A549 (cell line): ENCODE data around the gene SLC27A2. TPM values are rescaled to one million over a fixed set of nuclear protein-coding genes. Genes with fewer than 3 reads are reported as not detected.
A peak's percentile ranks its signal among the peaks of the same experiment; 100 is the strongest.

Source experiments
- ATAC-seq, 2 experiments: fragments of 200-7000 bp in 1 of 2; fragments of >200 bp in 1 of 2; cut with Nextera tagmentation in 1 of 2; cut with Tn5 transposase in 1 of 2; 3 replicates each; pipeline versions ENCODE4 v1.8.0 to v1.9.1; 2018 to 2020; ENCODE audit warnings: mild to moderate bottlenecking in 1 of 2, moderate library complexity in 1 of 2
- CTCF ChIA-PET: fragments of 300-600 bp; sonication (Branson Sonifier 250); formaldehyde crosslinking; extraction: SDS; loops from one replicate; lab custom pipeline; 2021; ENCODE audit warnings: antibody characterized with exemption, inconsistent platforms; lab: Yijun Ruan, JAX
- POLR2A ChIA-PET: fragments of 350-600 bp; formaldehyde crosslinking; extraction: SDS; loops from one replicate; lab custom pipeline; 2021; ENCODE audit warnings: antibody characterized with exemption, inconsistent platforms; lab: Yijun Ruan, JAX
- DNase-seq, 2 experiments: peaks; one replicate each; pipeline versions ENCODE4 v3.0.0 to v3.0.0-alpha.2; 2011 to 2016; ENCODE audit warnings: low read depth in 1 of 2, low spot score in 1 of 2
- FAIRE-seq: peaks from 2 replicates; lab custom pipeline; 2011; peaks lifted over from hg19 to GRCh38; lab: Jason Lieb, UNC
- H3K27ac ChIP-seq, 2 experiments: fragments of >200 bp; sonication (Bioruptor Twin); formaldehyde crosslinking; 3 replicates each; pipeline ENCODE4 v1.5.1; 2016 to 2017
- H3K4me1 ChIP-seq: fragments of >200 bp; sonication (Bioruptor Twin); formaldehyde crosslinking; 3 replicates; pipeline ENCODE4 v1.6.1; 2016
- H3K4me2 ChIP-seq: fragments of >200 bp; sonication (Bioruptor Twin); formaldehyde crosslinking; 3 replicates; pipeline ENCODE4 v1.6.1; 2016
- H3K4me3 ChIP-seq: fragments of >200 bp; sonication (Bioruptor Twin); formaldehyde crosslinking; 3 replicates; pipeline ENCODE4 v1.5.1; 2016
- H3K9me3 ChIP-seq: fragments of >200 bp; sonication (Bioruptor Twin); formaldehyde crosslinking; 3 replicates; pipeline ENCODE4 v1.6.1; 2016
- BHLHE40 ChIP-seq: IDR thresholded peaks from 2 replicates; pipeline ENCODE4 v1.6.1; 2012; ENCODE audit warnings: low read depth, low read length, inconsistent platforms
- CBX8 ChIP-seq: fragments of 200-600 bp; sonication (generic); IDR thresholded peaks from 2 replicates; pipeline ENCODE4 v1.6.1; 2016
- CHD4 ChIP-seq: fragments of 200-600 bp; sonication (generic); IDR thresholded peaks from 2 replicates; pipeline ENCODE4 v1.6.1; 2016; ENCODE audit warnings: antibody characterized with exemption, mild to moderate bottlenecking, borderline replicate concordance
- KDM1A ChIP-seq: fragments of 200-600 bp; sonication (generic); IDR thresholded peaks from 2 replicates; pipeline ENCODE4 v1.6.1; 2016; ENCODE audit warnings: low read depth, mild to moderate bottlenecking
- MAFK ChIP-seq: fragments of 450-650 bp; IDR thresholded peaks from 2 replicates; pipeline ENCODE4 v1.6.1; 2014; ENCODE audit not compliant: partially characterized antibody
- MAZ ChIP-seq: fragments of 150-350 bp; IDR thresholded peaks from 2 replicates; pipeline ENCODE4 v1.6.1; 2014; ENCODE audit warnings: antibody characterized with exemption, low read depth, low read length, borderline replicate concordance
- NPAS2 ChIP-seq: fragments of 250-450 bp; sonication (Bioruptor Pico); IDR thresholded peaks from 2 replicates; pipeline ENCODE4 v1.8.0; 2022; ENCODE audit warnings: mild to moderate bottlenecking, moderate library complexity, borderline replicate concordance
- NR3C1 ChIP-seq: fragments of >200 bp; sonication (Bioruptor Twin); formaldehyde crosslinking; IDR thresholded peaks from 3 replicates; pipeline ENCODE4 v1.6.1; 2017
- POLR2A ChIP-seq: IDR thresholded peaks from 2 replicates; pipeline ENCODE4 v1.6.1; 2012; ENCODE audit warnings: mild to moderate bottlenecking, low read length
- RAD21 ChIP-seq, 2 experiments: fragments of >200 bp in 1 of 2; sonication (Bioruptor Twin) in 1 of 2; formaldehyde crosslinking in 1 of 2; IDR thresholded peaks in 1 of 2; conservative IDR thresholded peaks in 1 of 2; 2 replicates in 1 of 2; 3 replicates in 1 of 2; pipeline ENCODE4 v1.6.1; 2012 to 2018; ENCODE audit warnings: inconsistent platforms in 1 of 2
- RARB ChIP-seq: fragments of 250-450 bp; sonication (Bioruptor Pico); IDR thresholded peaks from 2 replicates; pipeline ENCODE4 v1.8.0; 2021; ENCODE audit warnings: mild to moderate bottlenecking, moderate library complexity
- SMC3 ChIP-seq: fragments of >200 bp; sonication (Bioruptor Twin); formaldehyde crosslinking; IDR thresholded peaks from 3 replicates; pipeline ENCODE4 v1.6.1; 2018; ENCODE audit warnings: inconsistent platforms
- TP53 ChIP-seq: fragments of 250-450 bp; sonication (Bioruptor Pico); IDR thresholded peaks from 2 replicates; pipeline ENCODE4 v1.5.0; 2021; ENCODE audit warnings: mild to moderate bottlenecking, moderate library complexity
- ZSCAN20 ChIP-seq: fragments of 250-450 bp; sonication (Bioruptor Pico); IDR thresholded peaks from 2 replicates; pipeline ENCODE4 v1.8.0; 2022; ENCODE audit warnings: mild to moderate bottlenecking, moderate library complexity
- WGBS: methylation state at CpG from one replicate; pipeline ENCODE4 v1.1.6; 2017; ENCODE audit errors: missing lambda C conversion rate; 5-methylcytosine and 5-hydroxymethylcytosine counted together
- polyA plus RNA-seq, 4 experiments: library from polyadenylated mRNA; depleted of rRNA in 3 of 4; stranded (reverse); fragments of >200 nt; fragmentation: RNase III in 1 of 4; extraction: RNeasy Plus Mini Kit Qiagen cat#74134 plus additional on column Dnase treatment in 1 of 4; gene quantifications; 2 replicates in 3 of 4; 3 replicates in 1 of 4; pipeline ENCODE4 v1.2.3, GENCODE V29; 2011 to 2017
- TF ChIP-seq, protein P1 (sequence below): fragments of 250-450 bp; sonication (Bioruptor Pico); IDR thresholded peaks from 2 replicates; pipeline ENCODE4 v1.5.0; 2020; ENCODE audit warnings: low read depth, mild to moderate bottlenecking, moderate library complexity
- TF ChIP-seq, protein P2 (sequence below): IDR thresholded peaks from 2 replicates; pipeline ENCODE4 v1.6.1; 2012; ENCODE audit warnings: low read depth, borderline replicate concordance
- TF ChIP-seq, protein P3 (sequence below): fragments of 250-450 bp; sonication (Bioruptor Pico); IDR thresholded peaks from 2 replicates; pipeline ENCODE4 v1.5.0; 2021; ENCODE audit warnings: mild to moderate bottlenecking, moderate library complexity, borderline replicate concordance
- TF ChIP-seq, protein P4 (sequence below): fragments of >200 bp; sonication (Bioruptor Twin); formaldehyde crosslinking; IDR thresholded peaks from 2 replicates; pipeline ENCODE4 v1.6.1; 2016
- TF ChIP-seq, protein P5 (sequence below): fragments of >200 bp; sonication (Bioruptor Twin); formaldehyde crosslinking; IDR thresholded peaks from 3 replicates; pipeline ENCODE4 v1.6.1; 2016

SLC27A2 gene
- polyA plus RNA-seq, 2 of the 4 experiments (the other 2 are of a cell fraction) = 36.0 to 44.1 TPM

DNA sequence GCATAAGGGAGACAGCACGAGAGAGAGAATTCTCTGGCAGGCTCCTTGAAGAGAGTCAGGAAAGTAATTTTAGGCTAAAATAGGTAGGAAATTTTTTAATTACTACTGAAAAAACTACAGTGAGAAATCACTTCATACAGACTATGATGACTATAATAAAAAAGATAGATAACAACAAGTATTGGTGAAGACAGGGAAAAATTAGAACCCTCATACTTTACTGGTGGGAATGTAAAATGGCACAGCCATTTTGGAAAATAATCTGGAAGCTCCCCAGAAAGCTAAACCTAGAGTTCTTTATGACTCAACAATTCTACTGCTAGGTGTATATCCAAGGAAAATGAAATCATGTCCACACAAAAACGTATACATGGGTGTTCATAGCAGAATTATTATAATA, 85.6 kb downstream of the SLC27A2 start:
- TF ChIP-seq, protein P1, sequence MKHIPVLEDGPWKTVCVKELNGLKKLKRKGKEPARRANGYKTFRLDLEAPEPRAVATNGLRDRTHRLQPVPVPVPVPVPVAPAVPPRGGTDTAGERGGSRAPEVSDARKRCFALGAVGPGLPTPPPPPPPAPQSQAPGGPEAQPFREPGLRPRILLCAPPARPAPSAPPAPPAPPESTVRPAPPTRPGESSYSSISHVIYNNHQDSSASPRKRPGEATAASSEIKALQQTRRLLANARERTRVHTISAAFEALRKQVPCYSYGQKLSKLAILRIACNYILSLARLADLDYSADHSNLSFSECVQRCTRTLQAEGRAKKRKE = no peak
- no peak for TF ChIP-seq NPAS2 (CRISPR knock-in tag)
- TF ChIP-seq, protein P2, sequence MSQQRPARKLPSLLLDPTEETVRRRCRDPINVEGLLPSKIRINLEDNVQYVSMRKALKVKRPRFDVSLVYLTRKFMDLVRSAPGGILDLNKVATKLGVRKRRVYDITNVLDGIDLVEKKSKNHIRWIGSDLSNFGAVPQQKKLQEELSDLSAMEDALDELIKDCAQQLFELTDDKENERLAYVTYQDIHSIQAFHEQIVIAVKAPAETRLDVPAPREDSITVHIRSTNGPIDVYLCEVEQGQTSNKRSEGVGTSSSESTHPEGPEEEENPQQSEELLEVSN = no peak
- no peak for TF ChIP-seq MAFK
- TF ChIP-seq CHD4 = no peak
- no peak for TF ChIP-seq POLR2A
- TF ChIP-seq, protein P3, sequence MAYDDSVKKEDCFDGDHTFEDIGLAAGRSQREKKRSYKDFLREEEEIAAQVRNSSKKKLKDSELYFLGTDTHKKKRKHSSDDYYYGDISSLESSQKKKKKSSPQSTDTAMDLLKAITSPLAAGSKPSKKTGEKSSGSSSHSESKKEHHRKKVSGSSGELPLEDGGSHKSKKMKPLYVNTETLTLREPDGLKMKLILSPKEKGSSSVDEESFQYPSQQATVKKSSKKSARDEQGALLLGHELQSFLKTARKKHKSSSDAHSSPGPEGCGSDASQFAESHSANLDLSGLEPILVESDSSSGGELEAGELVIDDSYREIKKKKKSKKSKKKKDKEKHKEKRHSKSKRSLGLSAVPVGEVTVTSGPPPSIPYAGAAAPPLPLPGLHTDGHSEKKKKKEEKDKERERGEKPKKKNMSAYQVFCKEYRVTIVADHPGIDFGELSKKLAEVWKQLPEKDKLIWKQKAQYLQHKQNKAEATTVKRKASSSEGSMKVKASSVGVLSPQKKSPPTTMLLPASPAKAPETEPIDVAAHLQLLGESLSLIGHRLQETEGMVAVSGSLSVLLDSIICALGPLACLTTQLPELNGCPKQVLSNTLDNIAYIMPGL (CRISPR knock-in tag) = no peak
- TF ChIP-seq TP53 (CRISPR knock-in tag) = no peak
- no peak for TF ChIP-seq NR3C1
- TF ChIP-seq CBX8 = no peak
- no peak overlapping the region for H3K4me3 ChIP-seq
- FAIRE-seq (no peak), ATAC-seq (no peak), DNase-seq (no peak)
- H3K9me3 ChIP-seq = no peaks in the 10 kb centered on the region
- ChIA-PET POLR2A (no interaction called here), CTCF (interaction anchor here (1.4 kb wide), 1 partner anchor 8 kb away, joined by 5 read pairs; no protein-coding TSS in a partner anchor)
- H3K4me1 ChIP-seq = no peaks in the 10 kb centered on the region
- no peak overlapping the region for H3K4me2 ChIP-seq
- WGBS = 48% methylated on average over 2 of the region's 2 CpGs
- H3K27ac ChIP-seq = no peak overlapping the region

DNA sequence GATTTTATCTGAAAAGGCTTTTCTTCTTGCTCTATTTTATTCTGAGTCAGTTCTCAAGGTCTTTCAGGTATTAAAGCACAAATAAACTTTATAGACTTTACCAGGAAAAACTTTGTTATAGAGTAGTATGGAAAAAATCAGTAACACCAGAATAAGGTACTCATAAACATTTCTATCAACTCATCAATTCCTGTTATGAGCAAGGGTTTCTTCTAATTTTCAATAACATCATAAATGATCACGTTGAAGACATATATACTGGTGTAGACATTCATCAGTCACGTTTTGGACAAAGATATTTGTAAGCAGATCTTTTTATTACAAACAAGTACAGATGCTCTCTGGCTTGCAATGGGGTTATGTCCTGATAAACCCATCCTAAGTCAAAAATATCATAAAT, 93.1 kb downstream of the SLC27A2 start:
- ChIA-PET POLR2A (no interaction called here), CTCF (interaction anchor here (1.6 kb wide), 1 partner anchor 92 kb away, joined by 4 read pairs; the partner anchor contains the start of gene SLC27A2)
- DNase-seq (no peak), FAIRE-seq (peak; percentile 84), ATAC-seq (no peak)
- 7% methylated on average over 2 of the region's 2 CpGs for WGBS
- H3K27ac ChIP-seq = no peak overlapping the region
- H3K4me1 ChIP-seq = no peaks in the 10 kb centered on the region
- H3K4me2 ChIP-seq = no peak overlapping the region
- H3K4me3 ChIP-seq = no peak overlapping the region
- H3K9me3 ChIP-seq = no peaks in the 10 kb centered on the region
- no peak for TF ChIP-seq MAFK
- TF ChIP-seq POLR2A = no peak
- TF ChIP-seq KDM1A = no peak
- no peak for TF ChIP-seq MAZ
- TF ChIP-seq RAD21 (conservative IDR thresholded peaks at IDR 0.05 in 1 of 2, IDR thresholded peaks at IDR 0.05 in 1 of 2) = no peak
- no peak for TF ChIP-seq RARB (CRISPR knock-in tag)
- TF ChIP-seq, protein P4, sequence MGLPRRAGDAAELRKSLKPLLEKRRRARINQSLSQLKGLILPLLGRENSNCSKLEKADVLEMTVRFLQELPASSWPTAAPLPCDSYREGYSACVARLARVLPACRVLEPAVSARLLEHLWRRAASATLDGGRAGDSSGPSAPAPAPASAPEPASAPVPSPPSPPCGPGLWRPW = no peak
- TF ChIP-seq, protein P5, sequence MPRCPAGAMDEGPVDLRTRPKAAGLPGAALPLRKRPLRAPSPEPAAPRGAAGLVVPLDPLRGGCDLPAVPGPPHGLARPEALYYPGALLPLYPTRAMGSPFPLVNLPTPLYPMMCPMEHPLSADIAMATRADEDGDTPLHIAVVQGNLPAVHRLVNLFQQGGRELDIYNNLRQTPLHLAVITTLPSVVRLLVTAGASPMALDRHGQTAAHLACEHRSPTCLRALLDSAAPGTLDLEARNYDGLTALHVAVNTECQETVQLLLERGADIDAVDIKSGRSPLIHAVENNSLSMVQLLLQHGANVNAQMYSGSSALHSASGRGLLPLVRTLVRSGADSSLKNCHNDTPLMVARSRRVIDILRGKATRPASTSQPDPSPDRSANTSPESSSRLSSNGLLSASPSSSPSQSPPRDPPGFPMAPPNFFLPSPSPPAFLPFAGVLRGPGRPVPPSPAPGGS = no peak
- TF ChIP-seq BHLHE40 = no peak
- no peak for TF ChIP-seq SMC3
- no peak for TF ChIP-seq ZSCAN20 (CRISPR knock-in tag)
- TF ChIP-seq CBX8 = no peak
- TF ChIP-seq TP53 (CRISPR knock-in tag) = no peak
